H9 (cell line): ENCODE measurements around the gene IQCB1. TPM values are rescaled to one million over a fixed set of nuclear protein-coding genes. Genes with fewer than 3 reads are reported as not detected.

ENCODE experiments used
- DNase-seq: peaks from one replicate; pipeline ENCODE4 v3.0.0-alpha.2; 2017
- H2AFZ ChIP-seq: one replicate; pipeline ENCODE4 v1.6.1; 2013; ENCODE audit warnings: mild to moderate bottlenecking, low read length, control low read depth, moderate library complexity
- H2AK5ac ChIP-seq: 2 replicates; pipeline ENCODE4 v1.6.1; 2013; ENCODE audit warnings: low read length, control low read depth, mixed read lengths; ENCODE audit not compliant: insufficient read length
- H2BK120ac ChIP-seq: one replicate; pipeline ENCODE4 v1.6.1; 2013; ENCODE audit warnings: low read depth, mild to moderate bottlenecking, low read length, control low read depth, inconsistent platforms; ENCODE audit not compliant: poor library complexity, severe bottlenecking
- H2BK12ac ChIP-seq: 2 replicates; pipeline ENCODE4 v1.6.1; 2013; ENCODE audit warnings: low read length, control low read depth, mixed read lengths, low read depth; ENCODE audit not compliant: insufficient read length
- H2BK15ac ChIP-seq: 2 replicates; pipeline ENCODE4 v1.6.1; 2013; ENCODE audit warnings: low read depth, low read length, control low read depth
- H2BK20ac ChIP-seq: one replicate; pipeline ENCODE4 v1.6.1; 2013; ENCODE audit warnings: low read depth, mild to moderate bottlenecking, low read length, control low read depth, inconsistent platforms; ENCODE audit not compliant: poor library complexity, severe bottlenecking
- H2BK5ac ChIP-seq: 2 replicates; pipeline ENCODE4 v1.6.1; 2013; ENCODE audit warnings: low read length, control low read depth, mixed read lengths; ENCODE audit not compliant: insufficient read length
- H3K14ac ChIP-seq: 2 replicates; pipeline ENCODE4 v1.6.1; 2013; ENCODE audit warnings: low read length, control low read depth; ENCODE audit not compliant: insufficient read depth
- H3K18ac ChIP-seq: 2 replicates; pipeline ENCODE4 v1.6.1; 2013; ENCODE audit warnings: low read depth, mild to moderate bottlenecking, mixed read lengths, low read length, control low read depth; ENCODE audit not compliant: insufficient read length
- H3K23ac ChIP-seq: 2 replicates; pipeline ENCODE4 v1.6.1; 2013; ENCODE audit warnings: low read length, control low read depth, mixed read lengths, low read depth; ENCODE audit not compliant: insufficient read length
- H3K23me2 ChIP-seq: 2 replicates; pipeline ENCODE4 v1.6.1; 2013; ENCODE audit warnings: low read depth, mild to moderate bottlenecking, mixed read lengths, low read length, control low read depth; ENCODE audit not compliant: insufficient read length, poor library complexity, severe bottlenecking
- H3K27ac ChIP-seq: 2 replicates; pipeline ENCODE4 v1.5.1; 2013; ENCODE audit warnings: low read length, control low read depth, mixed read lengths, low read depth; ENCODE audit not compliant: insufficient read length
- H3K27me3 ChIP-seq: 2 replicates; pipeline ENCODE4 v1.6.1; 2013; ENCODE audit warnings: low read length, control low read depth, inconsistent platforms; ENCODE audit not compliant: insufficient read depth
- H3K4ac ChIP-seq: 2 replicates; pipeline ENCODE4 v1.6.1; 2013; ENCODE audit warnings: low read depth, mild to moderate bottlenecking, control low read depth, inconsistent platforms, low read length, moderate library complexity
- H3K4me1 ChIP-seq: 2 replicates; pipeline ENCODE4 v1.6.1; 2013; ENCODE audit warnings: low read length, control low read depth, inconsistent platforms; ENCODE audit not compliant: insufficient read depth
- H3K4me2 ChIP-seq: 2 replicates; pipeline ENCODE4 v1.6.1; 2013; ENCODE audit warnings: low read length, control low read depth, mixed read lengths; ENCODE audit not compliant: insufficient read length, insufficient read depth
- H3K56ac ChIP-seq: 2 replicates; pipeline ENCODE4 v1.6.1; 2013; ENCODE audit warnings: low read depth, mild to moderate bottlenecking, mixed read lengths, low read length, control low read depth; ENCODE audit not compliant: insufficient read length
- H3K79me1 ChIP-seq: 2 replicates; pipeline ENCODE4 v1.6.1; 2013; ENCODE audit warnings: low read depth, mild to moderate bottlenecking, moderate library complexity, low read length, control low read depth, inconsistent platforms; ENCODE audit not compliant: insufficient read depth, poor library complexity, severe bottlenecking
- H3K79me2 ChIP-seq: 2 replicates; pipeline ENCODE4 v1.6.1; 2013; ENCODE audit warnings: low read length, control low read depth, inconsistent platforms; ENCODE audit not compliant: insufficient read depth
- H3K9ac ChIP-seq: 2 replicates; pipeline ENCODE4 v1.6.1; 2013; ENCODE audit warnings: low read length, control low read depth, mixed read lengths; ENCODE audit not compliant: insufficient read length; ENCODE audit errors: extremely low read depth
- H3K9me3 ChIP-seq: one replicate; pipeline ENCODE4 v1.6.1; 2013; ENCODE audit warnings: low read depth, low read length, inconsistent platforms; ENCODE audit not compliant: control insufficient read depth
- H3T11ph ChIP-seq: one replicate; pipeline ENCODE4 v1.6.1; 2013; ENCODE audit warnings: mild to moderate bottlenecking, low read length, control low read depth, inconsistent platforms
- H4K20me1 ChIP-seq: one replicate; pipeline ENCODE4 v1.6.1; 2013; ENCODE audit not compliant: control insufficient read depth, insufficient read length, insufficient read depth
- H4K5ac ChIP-seq: 2 replicates; pipeline ENCODE4 v1.6.1; 2013; ENCODE audit warnings: low read depth, mild to moderate bottlenecking, mixed read lengths, low read length, control low read depth; ENCODE audit not compliant: insufficient read length
- H4K8ac ChIP-seq: replicated peaks from 2 replicates; pipeline ENCODE4 v1.6.1; 2013; ENCODE audit warnings: low read length, control low read depth, mixed read lengths, low read depth; ENCODE audit not compliant: insufficient read length
- H4K91ac ChIP-seq: 2 replicates; pipeline ENCODE4 v1.6.1; 2013; ENCODE audit warnings: low read depth, mild to moderate bottlenecking, moderate library complexity, mixed read lengths, low read length, control low read depth; ENCODE audit not compliant: insufficient read length
- H3K27ac Mint-ChIP-seq, 3 experiments: 2 replicates in 2 of 3; 3 replicates in 1 of 3; pipeline ENCODE4 v1.8.0; 2020 to 2021; ENCODE audit warnings: mixed read lengths in 3 of 3, mild to moderate bottlenecking in 1 of 3, moderate library complexity in 1 of 3
- H3K27me3 Mint-ChIP-seq: 2 replicates; pipeline ENCODE4 v1.8.0; 2021; ENCODE audit warnings: low read depth, mild to moderate bottlenecking, moderate library complexity, mixed read lengths
- H3K36me3 Mint-ChIP-seq, 3 experiments: 2 replicates in 2 of 3; 3 replicates in 1 of 3; pipeline ENCODE4 v1.8.0; 2020 to 2021; ENCODE audit warnings: low read depth in 3 of 3, mixed read lengths in 3 of 3; ENCODE audit not compliant: insufficient read depth in 1 of 3
- H3K4me1 Mint-ChIP-seq, 2 experiments: 2 replicates each; pipeline ENCODE4 v1.8.0; 2020; ENCODE audit warnings: mixed read lengths in 2 of 2
- H3K4me3 Mint-ChIP-seq, 2 experiments: 2 replicates in 1 of 2; 3 replicates in 1 of 2; pipeline ENCODE4 v1.8.0; 2020 to 2021; ENCODE audit warnings: mild to moderate bottlenecking in 2 of 2, mixed read lengths in 2 of 2, moderate library complexity in 1 of 2
- H3K9me3 Mint-ChIP-seq, 2 experiments: 2 replicates in 1 of 2; 3 replicates in 1 of 2; pipeline ENCODE4 v1.8.0; 2020; ENCODE audit warnings: mild to moderate bottlenecking in 2 of 2, mixed read lengths in 2 of 2, moderate library complexity in 1 of 2
- CTCF ChIP-seq: fragments of 200-600 bp; sonication (generic); conservative IDR thresholded peaks from 3 replicates; pipeline ENCODE4 v1.8.0; 2021; ENCODE audit warnings: antibody characterized with exemption, mild to moderate bottlenecking
- WGBS: extraction: QIAGEN DNeasy Blood & Tissue Kit; methylation state at CpG from one replicate; pipeline ENCODE4 v1.1.7; 2013; ENCODE audit warnings: missing lambda C conversion rate, low lambda C conversion rate, mixed read lengths; ENCODE audit not compliant: insufficient read length; ENCODE audit errors: extremely low coverage; 5-methylcytosine and 5-hydroxymethylcytosine counted together
- total RNA-seq: library from RNA; stranded (reverse); gene quantifications from 2 replicates; pipeline ENCODE4 v1.2.1, GENCODE V29; 2021

Gene IQCB1
- total RNA-seq, 1 experiment from 2014 or later, result 35.8 TPM

GRCh38 chr3:121836481-121836880 is 1.6 kb upstream of the IQCB1 start:
- H2BK20ac ChIP-seq, result no peak overlapping the region
- H3K27me3 Mint-ChIP-seq, result peaks cover 14% of the 10 kb centered on the region
- H3K4ac ChIP-seq, result no peak overlapping the region
- H2AK5ac ChIP-seq, result no peak overlapping the region
- peaks cover 3% of the 10 kb centered on the region; the same call in 1 of the 2 replicates for H3K79me2 ChIP-seq
- no peaks in the 10 kb centered on the region; a peak in 1 of 5 replicates for H3K9me3 Mint-ChIP-seq
- H2BK15ac ChIP-seq, result no peak overlapping the region
- no peak overlapping the region for H3K9ac ChIP-seq
- no peaks in the 10 kb centered on the region for H4K20me1 ChIP-seq
- WGBS, result no CpG with 5 or more reads among the region's 3 CpGs
- no peak for TF ChIP-seq CTCF
- H3K4me1 Mint-ChIP-seq, result peaks cover 22 to 23% of the 10 kb centered on the region in 2 experiments
- H2BK12ac ChIP-seq, result no peak overlapping the region
- H3K23me2 ChIP-seq, result peaks cover 6% of the 10 kb centered on the region
- no peak overlapping the region for H3K56ac ChIP-seq
- DNase-seq, result no peak
- peaks cover 2 to 18% (median 17%) of the 10 kb centered on the region in 3 experiments; a peak in 6 of 7 replicates for H3K36me3 Mint-ChIP-seq
- no peak overlapping the region for H3K18ac ChIP-seq
- no peak overlapping the region for H4K5ac ChIP-seq
- H3K4me1 ChIP-seq, result peaks cover 2% of the 10 kb centered on the region; the same call in 1 of the 2 replicates
- H3K79me1 ChIP-seq, result peaks cover under 1% of the 10 kb centered on the region
- H2BK5ac ChIP-seq, result no peak overlapping the region
- H3K23ac ChIP-seq, result no peak overlapping the region
- no peak overlapping the region for H4K91ac ChIP-seq
- H2AFZ ChIP-seq, result no peak overlapping the region
- no peak overlapping the region for H3K4me2 ChIP-seq
- no peaks in the 10 kb centered on the region for H3K27me3 ChIP-seq
- no peak overlapping the region for H2BK120ac ChIP-seq
- no peak overlapping the region for H3K27ac Mint-ChIP-seq
- no peak overlapping the region for H3K4me3 Mint-ChIP-seq
- H3T11ph ChIP-seq, result no peak overlapping the region
- no peaks in the 10 kb centered on the region for H3K9me3 ChIP-seq
- H3K14ac ChIP-seq, result no peak overlapping the region
- H3K27ac ChIP-seq, result no peak overlapping the region
- no peak overlapping the region for H4K8ac ChIP-seq
